ENCODE data around the gene TMPRSS3.

Gene TMPRSS3

DNA sequence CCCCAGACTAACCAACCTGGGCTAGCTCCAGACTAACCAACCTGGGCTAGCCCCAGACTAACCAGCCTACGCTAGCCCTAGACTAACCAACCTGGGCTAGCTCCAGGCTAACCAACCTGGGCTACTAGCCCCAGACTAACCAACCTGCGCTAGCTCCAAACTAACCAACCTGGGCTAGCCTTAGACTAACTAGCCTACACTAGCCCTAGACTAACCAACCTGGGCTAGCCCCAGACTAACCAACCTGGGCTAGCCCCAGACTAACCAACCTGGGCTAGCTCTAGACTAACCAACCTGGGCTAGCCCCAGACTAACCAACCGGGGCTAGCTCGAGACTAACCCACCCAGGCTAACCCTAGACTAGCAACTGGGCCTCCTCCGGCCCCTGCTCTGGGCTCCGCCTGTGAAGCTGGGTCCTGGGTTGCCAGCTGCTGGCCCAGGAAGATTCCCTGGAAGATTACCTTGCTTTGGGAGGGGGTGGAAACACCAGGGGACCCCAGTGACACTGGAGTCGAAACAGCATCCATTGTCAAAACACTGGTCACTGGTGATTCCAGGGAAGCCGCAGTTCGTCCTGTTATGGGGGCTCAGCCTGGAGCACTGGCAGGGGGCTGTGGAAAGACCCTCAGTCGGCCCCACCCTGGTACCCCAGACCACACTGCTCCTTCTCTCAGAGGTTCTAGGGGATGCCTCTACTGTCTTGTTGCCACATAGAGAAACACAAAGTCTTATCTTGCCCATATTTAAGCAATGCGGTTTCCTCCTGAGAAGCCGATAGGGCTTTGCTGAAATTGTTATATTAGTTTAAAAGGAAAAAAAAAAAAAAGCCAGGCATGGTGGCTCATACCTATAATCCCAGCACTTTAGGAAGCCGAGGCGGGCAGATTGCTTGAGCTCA, 46.2 kb downstream of the TMPRSS3 start:
- in situ Hi-C loops (cut with MboI; ENCODE audit: low sequenced_read_pairs, unreplicated experiment), result no loop called here
- TF ChIP-seq, protein P1, sequence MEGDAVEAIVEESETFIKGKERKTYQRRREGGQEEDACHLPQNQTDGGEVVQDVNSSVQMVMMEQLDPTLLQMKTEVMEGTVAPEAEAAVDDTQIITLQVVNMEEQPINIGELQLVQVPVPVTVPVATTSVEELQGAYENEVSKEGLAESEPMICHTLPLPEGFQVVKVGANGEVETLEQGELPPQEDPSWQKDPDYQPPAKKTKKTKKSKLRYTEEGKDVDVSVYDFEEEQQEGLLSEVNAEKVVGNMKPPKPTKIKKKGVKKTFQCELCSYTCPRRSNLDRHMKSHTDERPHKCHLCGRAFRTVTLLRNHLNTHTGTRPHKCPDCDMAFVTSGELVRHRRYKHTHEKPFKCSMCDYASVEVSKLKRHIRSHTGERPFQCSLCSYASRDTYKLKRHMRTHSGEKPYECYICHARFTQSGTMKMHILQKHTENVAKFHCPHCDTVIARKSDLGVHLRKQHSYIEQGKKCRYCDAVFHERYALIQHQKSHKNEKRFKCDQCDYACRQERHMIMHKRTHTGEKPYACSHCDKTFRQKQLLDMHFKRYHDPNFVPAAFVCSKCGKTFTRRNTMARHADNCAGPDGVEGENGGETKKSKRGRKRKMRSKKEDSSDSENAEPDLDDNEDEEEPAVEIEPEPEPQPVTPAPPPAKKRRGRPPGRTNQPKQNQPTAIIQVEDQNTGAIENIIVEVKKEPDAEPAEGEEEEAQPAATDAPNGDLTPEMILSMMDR (IDR thresholded peaks at IDR 0.05; ENCODE audit: borderline replicate concordance, control extremely low read depth, extremely low read depth, insufficient read depth, missing control alignments), result no peak
- no peak for DNase-seq (ENCODE audit: low spot score)

DNA sequence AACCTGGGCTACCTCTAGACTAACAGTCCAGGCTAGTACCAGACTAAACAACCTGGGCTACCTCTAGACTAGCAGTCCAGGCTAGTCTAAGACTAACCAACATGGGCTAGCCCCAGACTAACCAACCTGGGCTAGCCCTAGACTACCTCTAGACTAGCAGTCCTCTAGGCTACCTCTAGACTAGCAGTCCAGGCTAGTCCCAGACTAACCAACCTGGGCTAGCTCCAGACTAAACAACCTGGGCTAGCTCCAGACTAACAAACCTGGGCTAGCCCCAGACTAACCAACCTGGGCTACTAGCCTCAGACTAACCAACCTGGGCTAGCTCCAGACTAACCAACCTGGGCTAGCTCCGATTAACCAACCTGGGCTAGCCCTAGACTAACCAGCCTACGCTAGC, 47.1 kb downstream of the TMPRSS3 start:
- in situ Hi-C loops (cut with MboI; ENCODE audit: low sequenced_read_pairs, unreplicated experiment), result no loop called here
- no peak for DNase-seq (ENCODE audit: low spot score)
- TF ChIP-seq, protein P1 (IDR thresholded peaks at IDR 0.05; ENCODE audit: borderline replicate concordance, control extremely low read depth, extremely low read depth, insufficient read depth, missing control alignments), result no peak

GRCh38 chr21:42347601-42348327, 48.1 kb downstream of the TMPRSS3 start:
- DNase-seq (ENCODE audit: low spot score), result no peak
- in situ Hi-C loops (cut with MboI; ENCODE audit: low sequenced_read_pairs, unreplicated experiment), result no loop called here
- TF ChIP-seq, protein P1 (IDR thresholded peaks at IDR 0.05; ENCODE audit: borderline replicate concordance, control extremely low read depth, extremely low read depth, insufficient read depth, missing control alignments), result no peak

- TF ChIP-seq, protein P1 (IDR thresholded peaks at IDR 0.05; ENCODE audit: borderline replicate concordance, control extremely low read depth, extremely low read depth, insufficient read depth, missing control alignments), result no peak
- in situ Hi-C loops (cut with MboI; ENCODE audit: low sequenced_read_pairs, unreplicated experiment), result no loop called here
Observed at GRCh38 chr21:42346866-42347600, 48.8 kb downstream of the TMPRSS3 start.

GRCh38 chr21:42346441-42346840, 49.4 kb downstream of the TMPRSS3 start:
- TF ChIP-seq, protein P1 (IDR thresholded peaks at IDR 0.05; ENCODE audit: borderline replicate concordance, control extremely low read depth, extremely low read depth, insufficient read depth, missing control alignments), result no peak
- no peak for DNase-seq (ENCODE audit: low spot score)
- in situ Hi-C loops (cut with MboI; ENCODE audit: low sequenced_read_pairs, unreplicated experiment), result no loop called here

More at GRCh38 chr21:42346866-42347600, 48.8 kb downstream of the TMPRSS3 start:
- no peak for DNase-seq (ENCODE audit: low spot score)

GRCh38 chr21:42344631-42345030, 51.2 kb downstream of the TMPRSS3 start:
- in situ Hi-C loops (cut with MboI; ENCODE audit: low sequenced_read_pairs, unreplicated experiment), result no loop called here
- no peak for DNase-seq (ENCODE audit: low spot score)
- TF ChIP-seq, protein P1 (IDR thresholded peaks at IDR 0.05; ENCODE audit: borderline replicate concordance, control extremely low read depth, extremely low read depth, insufficient read depth, missing control alignments), result no peak
